ENCODE measurements around the gene ZC3H13.

DNA sequence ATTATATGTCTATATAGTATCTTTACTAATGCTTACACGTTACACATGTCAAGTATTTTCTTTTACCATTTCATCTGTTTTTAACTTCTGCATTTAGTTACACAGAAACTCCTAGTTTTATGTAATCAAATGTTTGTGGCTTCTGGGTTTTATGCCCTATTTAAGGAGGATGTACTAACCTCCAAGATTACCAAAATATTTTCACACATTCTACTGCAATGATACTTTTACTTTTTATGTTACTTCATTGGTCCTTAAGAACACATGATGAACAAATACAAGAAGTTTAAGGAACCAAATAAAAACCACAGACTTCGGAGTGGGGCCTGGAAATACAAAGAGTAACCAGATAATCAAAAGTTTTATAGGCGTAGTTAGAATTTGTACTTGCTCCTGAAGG is 37.2 kb downstream of the ZC3H13 start:
- TF ChIP-seq, protein P1, sequence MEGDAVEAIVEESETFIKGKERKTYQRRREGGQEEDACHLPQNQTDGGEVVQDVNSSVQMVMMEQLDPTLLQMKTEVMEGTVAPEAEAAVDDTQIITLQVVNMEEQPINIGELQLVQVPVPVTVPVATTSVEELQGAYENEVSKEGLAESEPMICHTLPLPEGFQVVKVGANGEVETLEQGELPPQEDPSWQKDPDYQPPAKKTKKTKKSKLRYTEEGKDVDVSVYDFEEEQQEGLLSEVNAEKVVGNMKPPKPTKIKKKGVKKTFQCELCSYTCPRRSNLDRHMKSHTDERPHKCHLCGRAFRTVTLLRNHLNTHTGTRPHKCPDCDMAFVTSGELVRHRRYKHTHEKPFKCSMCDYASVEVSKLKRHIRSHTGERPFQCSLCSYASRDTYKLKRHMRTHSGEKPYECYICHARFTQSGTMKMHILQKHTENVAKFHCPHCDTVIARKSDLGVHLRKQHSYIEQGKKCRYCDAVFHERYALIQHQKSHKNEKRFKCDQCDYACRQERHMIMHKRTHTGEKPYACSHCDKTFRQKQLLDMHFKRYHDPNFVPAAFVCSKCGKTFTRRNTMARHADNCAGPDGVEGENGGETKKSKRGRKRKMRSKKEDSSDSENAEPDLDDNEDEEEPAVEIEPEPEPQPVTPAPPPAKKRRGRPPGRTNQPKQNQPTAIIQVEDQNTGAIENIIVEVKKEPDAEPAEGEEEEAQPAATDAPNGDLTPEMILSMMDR (IDR thresholded peaks at IDR 0.05), result no peak
- no peak for TF ChIP-seq POLR2A (IDR thresholded peaks at IDR 0.05)

Measured in thyroid gland (tissue), 4 donors.